ENCODE results near the gene GSTP1.
A peak's percentile ranks its signal among the peaks of the same experiment; 100 is the strongest.
"Not testable (repeated sequence)": the region's sequence is repeated elsewhere in the genome, so short reads cannot be mapped to it uniquely, and the experiment has no call there.

Gene GSTP1

GRCh38 chr11:67562963-67563704, 20.5 kb upstream of the GSTP1 start:
- no peak for DNase-seq (ENCODE audit: low read depth in 3 of 3, low spot score in 1 of 3)

- DNase-seq (ENCODE audit: low read depth in 3 of 3, low spot score in 1 of 3), result not testable (repeated sequence)
Observed at GRCh38 chr11:67563705-67564114, 19.9 kb upstream of the GSTP1 start.

GRCh38 chr11:67564230-67564629, 19.4 kb upstream of the GSTP1 start:
- no peak for DNase-seq (ENCODE audit: low read depth in 3 of 3, low spot score in 1 of 3)

- no peak for DNase-seq (ENCODE audit: low read depth in 3 of 3, low spot score in 1 of 3)
Observed at GRCh38 chr11:67571443-67571842, 12.2 kb upstream of the GSTP1 start.

- DNase-seq (ENCODE audit: low read depth in 3 of 3, low spot score in 1 of 3), result no peak
Observed at GRCh38 chr11:67572305-67572704, 11.3 kb upstream of the GSTP1 start.

GRCh38 chr11:67572747-67573419, 10.7 kb upstream of the GSTP1 start:
- DNase-seq (ENCODE audit: low read depth in 3 of 3, low spot score in 1 of 3), result no peak

- DNase-seq (ENCODE audit: low read depth in 3 of 3, low spot score in 1 of 3), result no peak
Observed at GRCh38 chr11:67574938-67575337, 8.7 kb upstream of the GSTP1 start.

- DNase-seq (ENCODE audit: low read depth in 3 of 3, low spot score in 1 of 3), result no peak
Observed at GRCh38 chr11:67576735-67577475, 6.7 kb upstream of the GSTP1 start.

- DNase-seq (ENCODE audit: low read depth in 3 of 3, low spot score in 1 of 3), result no peak
Observed at GRCh38 chr11:67577951-67578350, 5.7 kb upstream of the GSTP1 start.

- no peak for DNase-seq (ENCODE audit: low read depth in 3 of 3, low spot score in 1 of 3)
Observed at GRCh38 chr11:67581469-67581868, 2.1 kb upstream of the GSTP1 start.

- DNase-seq (ENCODE audit: low read depth in 3 of 3, low spot score in 1 of 3), result no peak
Observed at GRCh38 chr11:67582011-67582410, 1.6 kb upstream of the GSTP1 start.

- DNase-seq (ENCODE audit: low read depth in 3 of 3, low spot score in 1 of 3), result peak in 1 of 3 donors; percentile 18
Observed at GRCh38 chr11:67584205-67584880, 731 bp downstream of the GSTP1 start.

GRCh38 chr11:67584881-67585873, 1.6 kb downstream of the GSTP1 start:
- DNase-seq (ENCODE audit: low read depth in 3 of 3, low spot score in 1 of 3), result no peak

- DNase-seq (ENCODE audit: low read depth in 3 of 3, low spot score in 1 of 3), result no peak
Observed at GRCh38 chr11:67585911-67586310, 2.3 kb downstream of the GSTP1 start.

GRCh38 chr11:67586568-67587250, 3.1 kb downstream of the GSTP1 start:
- DNase-seq (ENCODE audit: low read depth in 3 of 3, low spot score in 1 of 3), result no peak

GRCh38 chr11:67588136-67588503, 4.5 kb downstream of the GSTP1 start:
- no peak for DNase-seq (ENCODE audit: low read depth in 3 of 3, low spot score in 1 of 3)

- not testable (repeated sequence) for DNase-seq (ENCODE audit: low read depth in 3 of 3, low spot score in 1 of 3)
Observed at GRCh38 chr11:67588899-67589415, 5.3 kb downstream of the GSTP1 start.

- no peak for DNase-seq (ENCODE audit: low read depth in 3 of 3, low spot score in 1 of 3)
Observed at GRCh38 chr11:67592880-67593564, 9.4 kb downstream of the GSTP1 start.

GRCh38 chr11:67593565-67593905, 9.9 kb downstream of the GSTP1 start:
- no peak for DNase-seq (ENCODE audit: low read depth in 3 of 3, low spot score in 1 of 3)
